H1 (cell line): Measurements from ENCODE around the gene KDM8. TPM values are rescaled to one million over a fixed set of nuclear protein-coding genes. Genes with fewer than 3 reads are reported as not detected.
A peak's percentile ranks its signal among the peaks of the same experiment; 100 is the strongest.

ENCODE experiments used
- CTCF ChIA-PET: fragments of 300-600 bp; sonication (Branson Sonifier 250); formaldehyde crosslinking; loops from one replicate; lab custom pipeline; 2021; ENCODE audit not compliant: partially characterized antibody; lab: Charles Lee
- POLR2A ChIA-PET: fragments of 300-600 bp; sonication (Branson Sonifier 250); formaldehyde crosslinking; loops from one replicate; lab custom pipeline; 2021; ENCODE audit warnings: inconsistent platforms; ENCODE audit not compliant: partially characterized antibody; lab: Charles Lee
- DNase-seq, 2 experiments: peaks; one replicate each; pipeline versions ENCODE4 v3.0.0 to v3.0.0-alpha.2; 2010 to 2022; ENCODE audit warnings: low spot score in 2 of 2, low read depth in 1 of 2, mixed read lengths in 1 of 2
- FAIRE-seq: peaks from 2 replicates; lab custom pipeline; 2011; peaks lifted over from hg19 to GRCh38; lab: Jason Lieb, UNC
- H2AFZ ChIP-seq: 2 replicates; pipeline ENCODE4 v1.8.1; 2012; ENCODE audit warnings: low read length, inconsistent platforms
- H2AK5ac ChIP-seq: 2 replicates; pipeline ENCODE4 v1.6.1; 2013; ENCODE audit warnings: low read depth, low read length
- H2BK120ac ChIP-seq: replicated peaks from 2 replicates; pipeline ENCODE3; 2013; ENCODE audit warnings: low read depth, low read length, inconsistent platforms
- H2BK12ac ChIP-seq: 2 replicates; pipeline ENCODE4 v1.6.1; 2013; ENCODE audit warnings: low read depth, low read length
- H2BK15ac ChIP-seq: 2 replicates; pipeline ENCODE4 v1.6.1; 2013; ENCODE audit warnings: low read length
- H2BK20ac ChIP-seq: 2 replicates; pipeline ENCODE4 v1.6.1; 2013; ENCODE audit warnings: low read length
- H2BK5ac ChIP-seq: 2 replicates; pipeline ENCODE4 v1.6.1; 2013; ENCODE audit warnings: low read depth, low read length
- H3K14ac ChIP-seq: 2 replicates; pipeline ENCODE4 v1.6.1; 2013; ENCODE audit warnings: inconsistent platforms; ENCODE audit not compliant: insufficient read length
- H3K18ac ChIP-seq: 2 replicates; pipeline ENCODE4 v1.6.1; 2013; ENCODE audit warnings: low read length; ENCODE audit errors: extremely low read depth
- H3K23ac ChIP-seq: 2 replicates; pipeline ENCODE4 v1.6.1; 2013; ENCODE audit warnings: inconsistent platforms; ENCODE audit not compliant: insufficient read length
- H3K23me2 ChIP-seq: 2 replicates; pipeline ENCODE4 v1.6.1; 2013; ENCODE audit warnings: low read depth, low read length
- H3K27ac ChIP-seq: 2 replicates; pipeline ENCODE4 v1.6.1; 2011; ENCODE audit warnings: low read depth, low read length, inconsistent platforms
- H3K27me3 ChIP-seq, 4 experiments: replicated peaks in 1 of 4; 1 replicate in 1 of 4; 2 replicates in 3 of 4; pipeline versions ENCODE4 v1.6.1 to v1.8.1; 2011 to 2013; ENCODE audit warnings: low read length in 3 of 4, mild to moderate bottlenecking in 3 of 4, inconsistent platforms in 2 of 4, mixed read lengths in 2 of 4, moderate library complexity in 1 of 4; ENCODE audit not compliant: control insufficient read depth in 3 of 4, insufficient read depth in 3 of 4; ENCODE audit errors: extremely low read depth in 1 of 4
- H3K36me3 ChIP-seq, 4 experiments: 2 replicates each; pipeline versions ENCODE4 v1.6.1 to v1.8.1; 2011 to 2013; ENCODE audit warnings: mild to moderate bottlenecking in 4 of 4, low read length in 3 of 4, moderate library complexity in 2 of 4, control low read depth in 1 of 4, inconsistent platforms in 1 of 4; ENCODE audit not compliant: insufficient read depth in 4 of 4, control insufficient read depth in 2 of 4
- H3K4ac ChIP-seq: replicated peaks from 2 replicates; pipeline ENCODE3; 2013; ENCODE audit warnings: low read length, low read depth, mixed read lengths, inconsistent platforms; ENCODE audit not compliant: insufficient read length
- H3K4me1 ChIP-seq, 4 experiments: replicated peaks in 1 of 4; 1 replicate in 1 of 4; 2 replicates in 3 of 4; pipeline versions ENCODE4 v1.6.1 to v1.8.1; 2011 to 2013; ENCODE audit warnings: low read length in 3 of 4, inconsistent platforms in 2 of 4, mixed read lengths in 1 of 4; ENCODE audit not compliant: insufficient read depth in 4 of 4, control insufficient read depth in 3 of 4
- H3K4me2 ChIP-seq, 2 experiments: 2 replicates each; pipeline versions ENCODE4 v1.6.1 to v1.8.1; 2011 to 2013; ENCODE audit warnings: low read depth in 2 of 2, low read length in 2 of 2, control low read depth in 1 of 2, inconsistent platforms in 1 of 2, mild to moderate bottlenecking in 1 of 2; ENCODE audit not compliant: insufficient read depth in 1 of 2
- H3K4me3 ChIP-seq, 4 experiments: fragments of 200-600, 300-600 bp in 1 of 4; sonication (generic), shearing (Covaris generic), sonication (Bioruptor Twin) in 1 of 4; 2 replicates each; pipeline versions ENCODE4 v1.5.1 to v1.8.1; 2011 to 2016; ENCODE audit warnings: low read length in 4 of 4, low read depth in 3 of 4, control low read depth in 2 of 4, inconsistent platforms in 2 of 4, mild to moderate bottlenecking in 2 of 4, mixed read lengths in 1 of 4, moderate library complexity in 1 of 4; ENCODE audit not compliant: insufficient read depth in 2 of 4; ENCODE audit errors: extremely low read depth in 1 of 4
- H3K56ac ChIP-seq: replicated peaks from 2 replicates; pipeline ENCODE3; 2013; ENCODE audit warnings: low read depth, mild to moderate bottlenecking, mixed read lengths, low read length, inconsistent platforms; ENCODE audit not compliant: insufficient read length
- H3K79me1 ChIP-seq: 2 replicates; pipeline ENCODE4 v1.6.1; 2013; ENCODE audit warnings: low read depth, low read length, control low read depth
- H3K79me2 ChIP-seq, 2 experiments: 2 replicates each; pipeline versions ENCODE4 v1.6.1 to v1.8.1; 2012 to 2013; ENCODE audit warnings: low read length in 2 of 2, mild to moderate bottlenecking in 2 of 2, inconsistent platforms in 1 of 2; ENCODE audit not compliant: insufficient read depth in 2 of 2, control insufficient read depth in 1 of 2
- H3K9ac ChIP-seq, 4 experiments: replicated peaks in 1 of 4; 1 replicate in 1 of 4; 2 replicates in 3 of 4; pipeline versions ENCODE4 v1.6.1 to v1.8.1; 2011 to 2013; ENCODE audit warnings: low read depth in 3 of 4, low read length in 3 of 4, control low read depth in 2 of 4, mild to moderate bottlenecking in 2 of 4, moderate library complexity in 2 of 4, inconsistent platforms in 1 of 4; ENCODE audit errors: extremely low read depth in 1 of 4
- H3K9me3 ChIP-seq, 2 experiments: 2 replicates each; pipeline versions ENCODE4 v1.6.1 to v1.8.1; 2012 to 2013; ENCODE audit warnings: mild to moderate bottlenecking in 2 of 2, moderate library complexity in 2 of 2, control low read depth in 1 of 2, inconsistent platforms in 1 of 2, low read depth in 1 of 2, low read length in 1 of 2, mixed read lengths in 1 of 2; ENCODE audit not compliant: insufficient read depth in 2 of 2
- H4K20me1 ChIP-seq, 2 experiments: replicated peaks in 1 of 2; 2 replicates each; pipeline versions ENCODE3 to v1.8.1; 2011 to 2013; ENCODE audit warnings: inconsistent platforms in 2 of 2, low read length in 2 of 2, mild to moderate bottlenecking in 1 of 2; ENCODE audit not compliant: insufficient read depth in 2 of 2, control insufficient read depth in 1 of 2
- H4K5ac ChIP-seq: 2 replicates; pipeline ENCODE4 v1.6.1; 2013; ENCODE audit warnings: low read length, low read depth, mixed read lengths, inconsistent platforms; ENCODE audit not compliant: insufficient read length
- H4K8ac ChIP-seq: 2 replicates; pipeline ENCODE4 v1.8.0; 2013; ENCODE audit warnings: mild to moderate bottlenecking, moderate library complexity, low read length, inconsistent platforms; ENCODE audit not compliant: insufficient read depth; ENCODE audit errors: extremely low read depth
- H4K91ac ChIP-seq: replicated peaks from 2 replicates; pipeline ENCODE3; 2013; ENCODE audit warnings: low read length, mixed read lengths, inconsistent platforms; ENCODE audit not compliant: insufficient read length
- JUN ChIP-seq: IDR thresholded peaks from 2 replicates; pipeline ENCODE4 v1.6.1; 2011; ENCODE audit warnings: low read depth, mild to moderate bottlenecking, improper control_type of control experiment, low read length
- SIN3A ChIP-seq, 2 experiments: IDR thresholded peaks in 1 of 2; conservative IDR thresholded peaks in 1 of 2; 2 replicates each; pipeline ENCODE4 v1.6.1; 2011 to 2012; ENCODE audit warnings: low read length in 2 of 2, improper control_type of control experiment in 1 of 2, low read depth in 1 of 2, mild to moderate bottlenecking in 1 of 2
- TCF12 ChIP-seq: IDR thresholded peaks from 2 replicates; pipeline ENCODE4 v1.6.1; 2011; ENCODE audit warnings: low read depth, mild to moderate bottlenecking, low read length
- WGBS, 2 experiments: shearing (Covaris generic) in 1 of 2; methylation state at CpG; one replicate each; pipeline versions ENCODE4 v1.1.6 to v1.1.7; 2013 to 2015; ENCODE audit warnings: low lambda C conversion rate in 2 of 2, mixed read lengths in 2 of 2, inconsistent platforms in 1 of 2, low coverage in 1 of 2, missing lambda C conversion rate in 1 of 2; ENCODE audit not compliant: insufficient replicate concordance in 2 of 2, insufficient coverage in 1 of 2, insufficient read length in 1 of 2; ENCODE audit errors: extremely low coverage in 1 of 2, missing lambda C conversion rate in 1 of 2; 5-methylcytosine and 5-hydroxymethylcytosine counted together
- polyA plus RNA-seq, 7 experiments: library from polyadenylated mRNA; depleted of rRNA in 3 of 7; stranded (reverse) in 5 of 7; unstranded in 2 of 7; fragments of >200 nt in 5 of 7; fragments of 200-250 nt in 2 of 7; gene quantifications; 1 replicate in 5 of 7; 2 replicates in 1 of 7; 4 replicates in 1 of 7; pipeline versions ENCODE4 v1.2.1 to v1.2.3, GENCODE V29; 2011 to 2013; ENCODE audit warnings: missing spikeins in 2 of 7, mixed read lengths in 2 of 7
- total RNA-seq: library from RNA; stranded (reverse); fragmentation: NEBNext Ultra II Directional; extraction: Animal tissue kit (Norgen Biotek cat#: 25700); gene quantifications from 2 replicates; pipeline ENCODE4 v1.2.1, GENCODE V29; 2021

KDM8 gene
- total and polyA plus RNA-seq, 2 of the 8 experiments (the other 6 are each of a cell fraction or from before 2014, with no cell fraction given) = 10.3 to 12.8 TPM

GRCh38 chr16:27269300-27270150 is 66.2 kb downstream of the KDM8 start:
- no peaks in the 10 kb centered on the region for H3K79me2 ChIP-seq
- DNase-seq = no peak
- peaks cover 6% of the 10 kb centered on the region; the same call in 1 of the 2 replicates for H3K23me2 ChIP-seq
- no peaks in the 10 kb centered on the region for H3K27me3 ChIP-seq
- 0 out of 2 replicates have a peak overlapping the region, but pooled peaks have one; percentile 47 for H2BK15ac ChIP-seq
- H4K20me1 ChIP-seq = no peaks in the 10 kb centered on the region
- no peak overlapping the region for H3K14ac ChIP-seq
- no peak for FAIRE-seq
- no peak overlapping the region for H3K27ac ChIP-seq
- no peak overlapping the region for H3K23ac ChIP-seq
- H2BK120ac ChIP-seq = no peak overlapping the region
- H3K56ac ChIP-seq = no peak overlapping the region
- peak overlapping the region in 1 of 2 experiments; percentile 82; a peak in 1 of 4 replicates for H3K4me2 ChIP-seq
- no peak overlapping the region for H3K4ac ChIP-seq
- no peaks in the 10 kb centered on the region; a peak in 1 of 8 replicates for H3K36me3 ChIP-seq
- H3K4me1 ChIP-seq = peaks cover 0 to 9% (median 0%) of the 10 kb centered on the region in 4 experiments; a peak in 2 of 7 replicates
- ChIA-PET CTCF (interaction anchor here (2.3 kb wide), 1 partner anchor 35 kb away, joined by 9 read pairs; no protein-coding TSS in a partner anchor), POLR2A (no interaction called here)
- no peak overlapping the region for H2AFZ ChIP-seq
- H3K79me1 ChIP-seq = no peaks in the 10 kb centered on the region
- WGBS, 2 experiments = 87% methylated on average over 9 of the region's 9 CpGs; no CpG with 5 or more reads in 1 of the 2 experiments
- H2BK20ac ChIP-seq = no peak overlapping the region
- H3K9ac ChIP-seq = no peak overlapping the region
- H2BK5ac ChIP-seq = no peak overlapping the region
- H4K91ac ChIP-seq = no peak overlapping the region
- TF ChIP-seq JUN (no peak), SIN3A (conservative IDR thresholded peaks at IDR 0.05 in 1 of 2, IDR thresholded peaks at IDR 0.05 in 1 of 2; ENCODE audit: low read depth in 1 of 2, low read length in 2 of 2) (no peak), TCF12 (no peak)
- no peak overlapping the region for H4K5ac ChIP-seq
- peak overlapping the region in 1 of 4 experiments; percentile 56; a peak in 1 of 8 replicates for H3K4me3 ChIP-seq
- no peaks in the 10 kb centered on the region for H3K9me3 ChIP-seq
- H4K8ac ChIP-seq = no peak overlapping the region
- H2AK5ac ChIP-seq = no peak overlapping the region
- no peak overlapping the region for H3K18ac ChIP-seq
- H2BK12ac ChIP-seq = no peak overlapping the region
